Coronary artery (tissue), 2 donors: ENCODE measurements around the gene COL4A1.
A peak's percentile ranks its signal among the peaks of the same experiment; 100 is the strongest.

Source experiments
- DNase-seq: peaks from one replicate; pipeline ENCODE4 v3.0.0-alpha.2; 2017; ENCODE audit warnings: low spot score
- H3K27ac ChIP-seq, 2 donors: fragments of 200-600 bp; sonication (generic); one replicate each; pipeline ENCODE4 v1.5.1; 2016 to 2019
- H3K4me3 ChIP-seq: fragments of 200-600 bp; sonication (generic); 2 replicates; pipeline ENCODE4 v1.5.1; 2016; ENCODE audit warnings: mild to moderate bottlenecking, moderate library complexity
- TF ChIP-seq, protein P1 (sequence below): fragments of 200-600 bp; sonication (generic); IDR thresholded peaks from one replicate; pipeline ENCODE4 v1.5.1; 2019; ENCODE audit warnings: antibody characterized with exemption

COL4A1 gene

DNA sequence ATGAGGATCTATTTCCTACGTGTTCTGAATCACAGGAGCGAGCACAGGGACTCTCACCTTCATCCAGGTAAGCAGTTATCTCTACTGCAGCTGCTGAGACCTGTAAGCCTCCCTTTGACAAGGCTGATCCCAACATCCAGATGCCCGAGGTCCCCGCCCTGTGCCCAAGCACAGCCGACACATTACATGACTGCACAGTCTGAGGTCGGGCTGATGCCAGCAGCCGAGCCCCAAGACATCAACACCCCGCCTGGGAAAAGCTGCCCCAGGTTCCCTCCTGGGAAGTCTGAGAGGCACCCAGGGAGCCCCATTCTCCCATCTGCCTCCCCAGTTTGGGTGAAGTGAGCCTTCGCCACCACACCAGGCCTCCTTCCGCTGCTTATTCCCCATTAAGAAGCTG, 95.9 kb downstream of the COL4A1 start:
- H3K27ac ChIP-seq = peak overlapping the region in 1 of 2 donors; percentile 47

GRCh38 chr13:110210604-110210985, 96.4 kb downstream of the COL4A1 start:
- TF ChIP-seq, protein P1, sequence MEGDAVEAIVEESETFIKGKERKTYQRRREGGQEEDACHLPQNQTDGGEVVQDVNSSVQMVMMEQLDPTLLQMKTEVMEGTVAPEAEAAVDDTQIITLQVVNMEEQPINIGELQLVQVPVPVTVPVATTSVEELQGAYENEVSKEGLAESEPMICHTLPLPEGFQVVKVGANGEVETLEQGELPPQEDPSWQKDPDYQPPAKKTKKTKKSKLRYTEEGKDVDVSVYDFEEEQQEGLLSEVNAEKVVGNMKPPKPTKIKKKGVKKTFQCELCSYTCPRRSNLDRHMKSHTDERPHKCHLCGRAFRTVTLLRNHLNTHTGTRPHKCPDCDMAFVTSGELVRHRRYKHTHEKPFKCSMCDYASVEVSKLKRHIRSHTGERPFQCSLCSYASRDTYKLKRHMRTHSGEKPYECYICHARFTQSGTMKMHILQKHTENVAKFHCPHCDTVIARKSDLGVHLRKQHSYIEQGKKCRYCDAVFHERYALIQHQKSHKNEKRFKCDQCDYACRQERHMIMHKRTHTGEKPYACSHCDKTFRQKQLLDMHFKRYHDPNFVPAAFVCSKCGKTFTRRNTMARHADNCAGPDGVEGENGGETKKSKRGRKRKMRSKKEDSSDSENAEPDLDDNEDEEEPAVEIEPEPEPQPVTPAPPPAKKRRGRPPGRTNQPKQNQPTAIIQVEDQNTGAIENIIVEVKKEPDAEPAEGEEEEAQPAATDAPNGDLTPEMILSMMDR = no peak
- H3K27ac ChIP-seq = peak overlapping the region in 1 of 2 donors; percentile 47
- no peak for DNase-seq
- H3K4me3 ChIP-seq = no peak overlapping the region

More for the DNA sequence above, 95.9 kb downstream of the COL4A1 start:
- TF ChIP-seq, protein P1 = no peak
- DNase-seq = no peak
- H3K4me3 ChIP-seq = no peak overlapping the region

DNA sequence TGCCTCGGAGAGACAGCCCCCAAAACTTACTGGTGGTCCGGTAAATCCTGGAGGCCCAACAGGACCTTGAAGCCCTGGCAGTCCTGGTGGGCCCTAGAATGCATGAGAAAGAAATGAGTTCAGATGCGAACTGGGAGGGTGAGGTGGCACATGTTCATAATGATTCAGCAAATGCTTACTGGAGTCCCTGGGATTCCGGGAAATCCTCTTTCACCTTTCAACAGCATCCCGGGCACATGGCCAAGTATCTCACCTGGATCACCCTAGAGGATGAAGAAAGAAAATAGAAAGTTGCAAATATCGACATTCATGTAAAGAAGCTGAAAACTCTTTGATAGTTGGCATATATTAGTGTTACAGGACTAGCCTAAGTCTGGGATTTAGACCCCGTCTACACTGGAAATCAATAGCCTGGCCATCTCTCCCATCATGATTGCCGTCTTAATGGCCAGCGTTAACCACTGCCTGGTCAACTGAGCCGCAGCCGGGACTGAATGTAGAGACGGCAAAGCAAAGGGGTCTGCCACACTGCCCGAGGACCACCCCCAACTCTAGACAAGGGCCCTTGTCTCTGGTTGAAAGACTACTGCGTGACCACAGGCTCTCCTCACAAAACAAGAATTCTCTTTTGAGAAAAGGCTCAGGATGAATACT, 96.9 kb downstream of the COL4A1 start:
- DNase-seq = no peak
- Histone ChIP-seq H3K4me3 (no peak overlapping the region), H3K27ac (peak overlapping the region in 1 of 2 donors; percentile 47)
- TF ChIP-seq, protein P1 = no peak

GRCh38 chr13:110208116-110208515, 98.8 kb downstream of the COL4A1 start:
- no peak overlapping the region for H3K4me3 ChIP-seq
- TF ChIP-seq, protein P1 = no peak
- no peak overlapping the region for H3K27ac ChIP-seq
- no peak for DNase-seq

- DNase-seq = no peak
- Histone ChIP-seq H3K4me3 (no peak overlapping the region), H3K27ac (peak overlapping the region in 1 of 2 donors; percentile 35)
- TF ChIP-seq, protein P1 = no peak
Measured at GRCh38 chr13:110206996-110207395, 100.0 kb downstream of the COL4A1 start.

- H3K27ac ChIP-seq = no peak overlapping the region
- TF ChIP-seq, protein P1 = no peak
- H3K4me3 ChIP-seq = no peak overlapping the region
- no peak for DNase-seq
Measured at GRCh38 chr13:110206185-110206584, 100.8 kb downstream of the COL4A1 start.

DNA sequence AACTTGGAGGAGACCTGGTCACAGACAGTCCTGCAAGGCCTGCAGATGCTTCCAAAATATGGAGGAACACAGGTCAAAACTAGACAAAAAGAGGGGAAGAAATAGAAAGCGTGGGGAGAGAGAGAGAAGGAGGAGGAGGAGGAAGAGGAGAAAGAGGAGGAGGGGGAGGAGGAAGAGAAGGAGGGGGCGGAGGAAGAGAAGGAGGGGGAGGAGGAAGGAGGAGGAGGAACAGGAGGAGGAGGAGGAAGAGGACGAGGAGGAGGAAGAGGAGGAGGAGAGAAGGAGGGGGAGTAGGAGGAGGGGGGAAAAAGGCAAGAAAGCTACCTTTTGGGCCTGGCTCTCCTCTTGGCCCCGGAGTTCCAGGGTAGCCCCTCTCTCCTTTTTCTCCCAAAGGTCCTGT, 105.8 kb downstream of the COL4A1 start:
- DNase-seq = no peak
- TF ChIP-seq, protein P1 = no peak
- H3K4me3 ChIP-seq = no peak overlapping the region
- no peak overlapping the region for H3K27ac ChIP-seq
